Parathyroid adenoma (tissue), 2 donors: ENCODE measurements around the gene TMEM39B.

ENCODE experiments used
- H2AFZ ChIP-seq: fragments of 300-600 bp; sonication (generic); one replicate; pipeline ENCODE4 v1.7.0; 2017; ENCODE audit warnings: antibody characterized with exemption, mild to moderate bottlenecking
- H3K27ac ChIP-seq: fragments of 300-600 bp; sonication (generic); one replicate; pipeline ENCODE4 v1.7.0; 2017
- H3K27me3 ChIP-seq: fragments of 300-600 bp; sonication (generic); one replicate; pipeline ENCODE4 v1.7.0; 2017; ENCODE audit warnings: low read length; ENCODE audit not compliant: control insufficient read depth, insufficient read depth
- H3K36me3 ChIP-seq: fragments of 300-600 bp; sonication (generic); one replicate; pipeline ENCODE4 v1.7.0; 2017; ENCODE audit warnings: low read length; ENCODE audit not compliant: control insufficient read depth, insufficient read depth
- H3K4me1 ChIP-seq: fragments of 300-600 bp; sonication (generic); one replicate; pipeline ENCODE4 v1.7.0; 2017; ENCODE audit warnings: control low read depth
- H3K4me2 ChIP-seq: fragments of 300-600 bp; sonication (generic); one replicate; pipeline ENCODE4 v1.7.0; 2017; ENCODE audit warnings: low read length
- H3K4me3 ChIP-seq: fragments of 300-600 bp; sonication (generic); one replicate; pipeline ENCODE4 v1.7.0; 2017; ENCODE audit warnings: low read depth, low read length
- H3K79me2 ChIP-seq: fragments of 300-600 bp; sonication (generic); one replicate; pipeline ENCODE4 v1.7.0; 2017; ENCODE audit warnings: control low read depth
- H3K9ac ChIP-seq: fragments of 300-600 bp; sonication (generic); one replicate; pipeline ENCODE4 v1.7.0; 2017; ENCODE audit warnings: mild to moderate bottlenecking
- H3K9me3 ChIP-seq: fragments of 300-600 bp; sonication (generic); one replicate; pipeline ENCODE4 v1.7.0; 2017; ENCODE audit warnings: low read length; ENCODE audit not compliant: control insufficient read depth
- TF ChIP-seq, protein P1 (sequence below): fragments of 300-600 bp; sonication (generic); IDR thresholded peaks from one replicate; pipeline ENCODE4 v1.7.0; 2017; ENCODE audit warnings: antibody characterized with exemption, mild to moderate bottlenecking
- donor health status: primary hyperparathyroidism.

Gene TMEM39B

GRCh38 chr1:32071758-32072621 is 749 bp upstream of the TMEM39B start:
- Histone ChIP-seq H3K9ac (no peak overlapping the region), H3K4me2 (peak overlapping the region; percentile 79), H2AFZ (peak overlapping the region; percentile 94), H3K36me3 (no peaks in the 10 kb centered on the region), H3K79me2 (no peaks in the 10 kb centered on the region), H3K27me3 (no peaks in the 10 kb centered on the region), H3K27ac (peak overlapping the region; percentile 91), H3K9me3 (no peaks in the 10 kb centered on the region), H3K4me3 (peak overlapping the region; percentile 90), H3K4me1 (peaks cover 3% of the 10 kb centered on the region)
- TF ChIP-seq, protein P1, sequence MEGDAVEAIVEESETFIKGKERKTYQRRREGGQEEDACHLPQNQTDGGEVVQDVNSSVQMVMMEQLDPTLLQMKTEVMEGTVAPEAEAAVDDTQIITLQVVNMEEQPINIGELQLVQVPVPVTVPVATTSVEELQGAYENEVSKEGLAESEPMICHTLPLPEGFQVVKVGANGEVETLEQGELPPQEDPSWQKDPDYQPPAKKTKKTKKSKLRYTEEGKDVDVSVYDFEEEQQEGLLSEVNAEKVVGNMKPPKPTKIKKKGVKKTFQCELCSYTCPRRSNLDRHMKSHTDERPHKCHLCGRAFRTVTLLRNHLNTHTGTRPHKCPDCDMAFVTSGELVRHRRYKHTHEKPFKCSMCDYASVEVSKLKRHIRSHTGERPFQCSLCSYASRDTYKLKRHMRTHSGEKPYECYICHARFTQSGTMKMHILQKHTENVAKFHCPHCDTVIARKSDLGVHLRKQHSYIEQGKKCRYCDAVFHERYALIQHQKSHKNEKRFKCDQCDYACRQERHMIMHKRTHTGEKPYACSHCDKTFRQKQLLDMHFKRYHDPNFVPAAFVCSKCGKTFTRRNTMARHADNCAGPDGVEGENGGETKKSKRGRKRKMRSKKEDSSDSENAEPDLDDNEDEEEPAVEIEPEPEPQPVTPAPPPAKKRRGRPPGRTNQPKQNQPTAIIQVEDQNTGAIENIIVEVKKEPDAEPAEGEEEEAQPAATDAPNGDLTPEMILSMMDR, result no peak

- H3K4me1 ChIP-seq, result peaks cover 3% of the 10 kb centered on the region
Observed at GRCh38 chr1:32073299-32074229, 825 bp downstream of the TMEM39B start.

GRCh38 chr1:32074841-32075240 is 2.1 kb downstream of the TMEM39B start:
- no peak overlapping the region for H3K4me2 ChIP-seq
- H2AFZ ChIP-seq, result no peak overlapping the region
- TF ChIP-seq, protein P1, result no peak

More at GRCh38 chr1:32073299-32074229, 825 bp downstream of the TMEM39B start:
- H3K79me2 ChIP-seq, result no peaks in the 10 kb centered on the region
- H3K36me3 ChIP-seq, result no peaks in the 10 kb centered on the region
- H3K4me2 ChIP-seq, result peak overlapping the region; percentile 79
- peak overlapping the region; percentile 90 for H3K4me3 ChIP-seq
- no peaks in the 10 kb centered on the region for H3K9me3 ChIP-seq
- peak overlapping the region; percentile 91 for H3K27ac ChIP-seq
- H3K9ac ChIP-seq, result peak overlapping the region; percentile 53
- TF ChIP-seq, protein P1, result peak; percentile 12
- H2AFZ ChIP-seq, result peak overlapping the region; percentile 94
- H3K27me3 ChIP-seq, result no peaks in the 10 kb centered on the region

DNA sequence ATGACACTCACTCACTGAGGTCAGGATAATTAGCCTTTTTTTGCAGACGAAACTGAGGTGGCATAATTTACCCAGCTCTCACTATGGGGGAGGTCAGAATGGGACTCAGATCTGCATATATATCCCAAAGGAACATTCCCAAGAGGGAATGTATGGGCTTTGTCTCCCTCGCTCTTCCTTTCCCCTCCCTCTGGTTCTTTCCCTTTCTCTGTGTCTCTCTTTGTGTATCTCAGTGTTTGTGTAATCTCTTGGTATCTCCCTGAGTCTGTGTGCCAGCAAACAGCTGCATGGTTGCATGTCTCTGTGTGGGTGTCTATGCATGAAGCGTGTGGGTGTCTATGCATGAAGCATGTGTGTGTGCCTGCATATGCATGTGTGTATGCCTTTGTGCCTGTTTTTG is 4.7 kb downstream of the TMEM39B start:
- no peak overlapping the region for H2AFZ ChIP-seq
- no peaks in the 10 kb centered on the region for H3K9me3 ChIP-seq
- H3K27ac ChIP-seq, result no peak overlapping the region
- no peaks in the 10 kb centered on the region for H3K36me3 ChIP-seq
- no peak overlapping the region for H3K9ac ChIP-seq
- H3K27me3 ChIP-seq, result no peaks in the 10 kb centered on the region
- H3K4me2 ChIP-seq, result no peak overlapping the region
- no peaks in the 10 kb centered on the region for H3K4me1 ChIP-seq
- no peaks in the 10 kb centered on the region for H3K79me2 ChIP-seq
- TF ChIP-seq, protein P1, result no peak
- H3K4me3 ChIP-seq, result no peak overlapping the region

More at GRCh38 chr1:32074841-32075240, 2.1 kb downstream of the TMEM39B start:
- Histone ChIP-seq H3K27ac (no peak overlapping the region), H3K79me2 (no peaks in the 10 kb centered on the region), H3K4me1 (peaks cover 3% of the 10 kb centered on the region), H3K4me3 (no peak overlapping the region), H3K27me3 (no peaks in the 10 kb centered on the region), H3K9ac (no peak overlapping the region), H3K9me3 (no peaks in the 10 kb centered on the region), H3K36me3 (no peaks in the 10 kb centered on the region)
